Coronary artery (tissue), 2 donors: Measurements from ENCODE around the gene SOX2.

Experiments used
- DNase-seq: peaks from one replicate; pipeline ENCODE4 v3.0.0-alpha.2; 2017; ENCODE audit warnings: low spot score
- H3K27ac ChIP-seq, 2 donors: fragments of 200-600 bp; sonication (generic); one replicate each; pipeline ENCODE4 v1.5.1; 2016 to 2019
- H3K4me3 ChIP-seq: fragments of 200-600 bp; sonication (generic); 2 replicates; pipeline ENCODE4 v1.5.1; 2016; ENCODE audit warnings: mild to moderate bottlenecking, moderate library complexity
- CTCF ChIP-seq: fragments of 200-600 bp; sonication (generic); IDR thresholded peaks from one replicate; pipeline ENCODE4 v1.5.1; 2019; ENCODE audit warnings: antibody characterized with exemption

SOX2 gene

GRCh38 chr3:181711325-181712135 is at the start of gene SOX2:
Gene SOX2 (plus strand): TSS chr3:181711925. CDS start chr3:181712361, 436 bp downstream.
- peak within 1 kb of the TSS; percentile 62 for H3K4me3 ChIP-seq
- DNase-seq: no peak
- TF ChIP-seq CTCF: no peak
- peak within 1 kb of the TSS in 1 of 2 donors; percentile 19 for H3K27ac ChIP-seq

- no peak for TF ChIP-seq CTCF
- Histone ChIP-seq H3K4me3 (no peak overlapping the region), H3K27ac (no peak overlapping the region)
- DNase-seq: no peak
Observed at GRCh38 chr3:181683563-181683962, 28.2 kb upstream of the SOX2 start.

GRCh38 chr3:181687190-181687589 is 24.5 kb upstream of the SOX2 start:
- no peak overlapping the region for H3K4me3 ChIP-seq
- TF ChIP-seq CTCF: no peak
- no peak overlapping the region for H3K27ac ChIP-seq
- no peak for DNase-seq

- no peak overlapping the region for H3K4me3 ChIP-seq
- no peak for DNase-seq
- no peak overlapping the region for H3K27ac ChIP-seq
- TF ChIP-seq CTCF: no peak
Observed at GRCh38 chr3:181687731-181688130, 24.0 kb upstream of the SOX2 start.

- TF ChIP-seq CTCF: no peak
- H3K27ac ChIP-seq: no peak overlapping the region
- H3K4me3 ChIP-seq: no peak overlapping the region
- no peak for DNase-seq
Observed at GRCh38 chr3:181689546-181689945, 22.2 kb upstream of the SOX2 start.

GRCh38 chr3:181690769-181691168 is 21.0 kb upstream of the SOX2 start:
- no peak for TF ChIP-seq CTCF
- no peak for DNase-seq
- H3K27ac ChIP-seq: no peak overlapping the region
- H3K4me3 ChIP-seq: no peak overlapping the region

GRCh38 chr3:181691901-181692300 is 19.8 kb upstream of the SOX2 start:
- Histone ChIP-seq H3K27ac (no peak overlapping the region), H3K4me3 (no peak overlapping the region)
- DNase-seq: no peak
- TF ChIP-seq CTCF: no peak
